MM.1S (cell line): ENCODE data around the gene ARHGAP32.

Source experiments
- EZH2phosphoT487 ChIP-seq: fragments of 300-600 bp; sonication (generic); IDR thresholded peaks from 2 replicates; pipeline ENCODE4 v1.6.1; 2018; ENCODE audit warnings: antibody characterized with exemption, low read length
- TF ChIP-seq, protein P1 (sequence below): fragments of 300-600 bp; sonication (generic); IDR thresholded peaks from 2 replicates; pipeline ENCODE4 v1.5.1; 2016; ENCODE audit warnings: antibody characterized with exemption, low read length, mixed read lengths

- TF ChIP-seq, protein P1, sequence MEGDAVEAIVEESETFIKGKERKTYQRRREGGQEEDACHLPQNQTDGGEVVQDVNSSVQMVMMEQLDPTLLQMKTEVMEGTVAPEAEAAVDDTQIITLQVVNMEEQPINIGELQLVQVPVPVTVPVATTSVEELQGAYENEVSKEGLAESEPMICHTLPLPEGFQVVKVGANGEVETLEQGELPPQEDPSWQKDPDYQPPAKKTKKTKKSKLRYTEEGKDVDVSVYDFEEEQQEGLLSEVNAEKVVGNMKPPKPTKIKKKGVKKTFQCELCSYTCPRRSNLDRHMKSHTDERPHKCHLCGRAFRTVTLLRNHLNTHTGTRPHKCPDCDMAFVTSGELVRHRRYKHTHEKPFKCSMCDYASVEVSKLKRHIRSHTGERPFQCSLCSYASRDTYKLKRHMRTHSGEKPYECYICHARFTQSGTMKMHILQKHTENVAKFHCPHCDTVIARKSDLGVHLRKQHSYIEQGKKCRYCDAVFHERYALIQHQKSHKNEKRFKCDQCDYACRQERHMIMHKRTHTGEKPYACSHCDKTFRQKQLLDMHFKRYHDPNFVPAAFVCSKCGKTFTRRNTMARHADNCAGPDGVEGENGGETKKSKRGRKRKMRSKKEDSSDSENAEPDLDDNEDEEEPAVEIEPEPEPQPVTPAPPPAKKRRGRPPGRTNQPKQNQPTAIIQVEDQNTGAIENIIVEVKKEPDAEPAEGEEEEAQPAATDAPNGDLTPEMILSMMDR = no peak
- no peak for TF ChIP-seq EZH2phosphoT487
These were observed 34.2 kb upstream of the ARHGAP32 start for GRCh38 chr11:129226207-129226798.
